Erythroblast (primary cell): ENCODE results near the gene GPR139.

Experiments used
- GATA1 ChIP-seq: IDR thresholded peaks from 2 replicates; pipeline ENCODE4 v1.6.1; 2011; ENCODE audit warnings: low read depth, mild to moderate bottlenecking, control low read depth, low read length, moderate library complexity
- POLR2A ChIP-seq: IDR thresholded peaks from 2 replicates; pipeline ENCODE4 v1.6.1; 2011; ENCODE audit warnings: mild to moderate bottlenecking, low read length

- no peak for TF ChIP-seq GATA1
- no peak for TF ChIP-seq POLR2A
Measured at GRCh38 chr16:20042848-20043247, 30.8 kb downstream of the GPR139 start.
